Measurements from ENCODE around the gene NR1H2.

NR1H2 gene

DNA sequence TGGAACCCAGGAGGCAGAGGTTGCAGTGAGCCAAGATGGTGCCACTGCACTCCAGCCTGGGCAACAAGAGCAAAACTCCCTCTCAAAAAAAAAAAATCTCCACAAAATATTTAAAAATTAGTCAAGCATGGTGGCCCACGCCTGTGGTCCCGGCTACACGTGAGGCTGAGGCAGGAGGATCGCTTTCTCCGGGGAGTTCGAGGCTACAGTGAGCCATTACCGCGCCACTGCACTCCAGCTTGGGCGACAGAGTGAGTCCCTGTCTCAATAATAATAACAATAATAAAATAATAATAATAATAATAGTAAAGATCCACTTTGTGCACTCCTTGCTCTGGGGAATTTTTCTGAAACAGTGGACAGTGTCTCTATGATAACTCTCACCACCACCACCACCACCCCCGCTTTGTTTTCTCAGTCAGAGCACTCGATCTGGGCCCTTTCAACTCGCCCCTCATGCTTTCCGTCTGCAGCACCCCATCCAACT is 19.5 kb upstream of the NR1H2 start:
- Histone ChIP-seq H3K4me2 (ENCODE audit: low read length) (peak overlapping the region; percentile 100), H3K27me3 (ENCODE audit: low read depth, low read length) (no peaks in the 10 kb centered on the region), H4K20me1 (ENCODE audit: insufficient read depth, low read length) (no peaks in the 10 kb centered on the region), H3K9ac (ENCODE audit: low read length) (peak overlapping the region; percentile 100), H3K27ac (ENCODE audit: low read length) (peak overlapping the region; percentile 90), H3K36me3 (replicated peaks; ENCODE audit: low read depth, low read length) (peaks cover 8% of the 10 kb centered on the region), H3K79me2 (ENCODE audit: low read length) (no peaks in the 10 kb centered on the region), H3K4me3 (ENCODE audit: low read length) (peak overlapping the region; percentile 98), H3K4me1 (ENCODE audit: low read length) (peaks cover 57% of the 10 kb centered on the region), H3K9me3 (ENCODE audit: insufficient read depth, low read length) (no peaks in the 10 kb centered on the region), H2AFZ (ENCODE audit: low read depth, low read length) (no peak overlapping the region)
- TF ChIP-seq, protein P1, sequence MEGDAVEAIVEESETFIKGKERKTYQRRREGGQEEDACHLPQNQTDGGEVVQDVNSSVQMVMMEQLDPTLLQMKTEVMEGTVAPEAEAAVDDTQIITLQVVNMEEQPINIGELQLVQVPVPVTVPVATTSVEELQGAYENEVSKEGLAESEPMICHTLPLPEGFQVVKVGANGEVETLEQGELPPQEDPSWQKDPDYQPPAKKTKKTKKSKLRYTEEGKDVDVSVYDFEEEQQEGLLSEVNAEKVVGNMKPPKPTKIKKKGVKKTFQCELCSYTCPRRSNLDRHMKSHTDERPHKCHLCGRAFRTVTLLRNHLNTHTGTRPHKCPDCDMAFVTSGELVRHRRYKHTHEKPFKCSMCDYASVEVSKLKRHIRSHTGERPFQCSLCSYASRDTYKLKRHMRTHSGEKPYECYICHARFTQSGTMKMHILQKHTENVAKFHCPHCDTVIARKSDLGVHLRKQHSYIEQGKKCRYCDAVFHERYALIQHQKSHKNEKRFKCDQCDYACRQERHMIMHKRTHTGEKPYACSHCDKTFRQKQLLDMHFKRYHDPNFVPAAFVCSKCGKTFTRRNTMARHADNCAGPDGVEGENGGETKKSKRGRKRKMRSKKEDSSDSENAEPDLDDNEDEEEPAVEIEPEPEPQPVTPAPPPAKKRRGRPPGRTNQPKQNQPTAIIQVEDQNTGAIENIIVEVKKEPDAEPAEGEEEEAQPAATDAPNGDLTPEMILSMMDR (IDR thresholded peaks at IDR 0.05; ENCODE audit: low read depth, low read length) = no peak

DNA sequence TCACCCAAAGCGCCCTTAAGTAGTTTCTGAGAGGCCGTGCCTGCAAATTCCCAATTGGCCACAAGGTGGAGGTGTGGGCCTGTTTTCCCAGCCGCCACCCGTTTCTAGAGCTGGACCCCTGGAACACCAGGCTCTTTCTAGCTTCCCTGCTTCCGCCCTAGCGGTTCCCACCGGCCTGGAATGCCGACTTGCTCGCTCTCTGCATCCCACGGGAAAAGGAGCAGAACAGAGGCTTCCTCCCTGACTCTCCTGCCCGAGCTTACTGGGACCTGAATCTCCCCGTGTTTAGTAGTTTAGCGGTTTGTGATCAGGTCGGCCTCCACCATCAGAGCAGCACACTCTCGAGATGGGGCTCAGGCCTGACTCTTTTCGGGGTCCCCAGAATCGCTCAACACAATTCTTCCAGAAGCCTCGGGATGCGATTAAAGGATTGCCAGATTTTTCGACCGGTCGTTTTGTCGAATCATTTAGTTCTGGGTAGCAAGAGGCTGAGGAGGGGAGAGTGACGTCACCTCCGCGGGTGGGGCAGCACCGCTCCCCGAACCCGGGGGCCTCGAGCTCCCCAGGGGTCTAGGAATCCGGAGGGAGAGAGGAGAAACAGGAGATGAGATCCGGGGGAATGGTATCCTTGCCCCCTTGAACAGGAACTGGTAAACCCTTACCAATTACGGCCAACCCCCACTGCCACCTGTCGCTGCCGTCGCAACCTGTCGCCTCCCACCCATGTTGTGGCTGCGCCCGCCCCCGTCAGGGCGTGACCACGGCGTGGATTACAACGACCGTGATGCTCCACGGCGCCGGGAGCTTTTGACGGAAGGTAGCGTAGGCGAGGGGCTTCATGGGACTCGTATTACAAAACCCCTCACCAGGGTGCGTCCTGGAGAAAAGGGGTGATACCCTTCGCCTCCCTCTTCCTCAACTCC is 18.8 kb upstream of the NR1H2 start:
- peaks cover 50% of the 10 kb centered on the region for H3K4me1 ChIP-seq (ENCODE audit: low read length)
- peak overlapping the region; percentile 100 for H3K9ac ChIP-seq (ENCODE audit: low read length)

DNA sequence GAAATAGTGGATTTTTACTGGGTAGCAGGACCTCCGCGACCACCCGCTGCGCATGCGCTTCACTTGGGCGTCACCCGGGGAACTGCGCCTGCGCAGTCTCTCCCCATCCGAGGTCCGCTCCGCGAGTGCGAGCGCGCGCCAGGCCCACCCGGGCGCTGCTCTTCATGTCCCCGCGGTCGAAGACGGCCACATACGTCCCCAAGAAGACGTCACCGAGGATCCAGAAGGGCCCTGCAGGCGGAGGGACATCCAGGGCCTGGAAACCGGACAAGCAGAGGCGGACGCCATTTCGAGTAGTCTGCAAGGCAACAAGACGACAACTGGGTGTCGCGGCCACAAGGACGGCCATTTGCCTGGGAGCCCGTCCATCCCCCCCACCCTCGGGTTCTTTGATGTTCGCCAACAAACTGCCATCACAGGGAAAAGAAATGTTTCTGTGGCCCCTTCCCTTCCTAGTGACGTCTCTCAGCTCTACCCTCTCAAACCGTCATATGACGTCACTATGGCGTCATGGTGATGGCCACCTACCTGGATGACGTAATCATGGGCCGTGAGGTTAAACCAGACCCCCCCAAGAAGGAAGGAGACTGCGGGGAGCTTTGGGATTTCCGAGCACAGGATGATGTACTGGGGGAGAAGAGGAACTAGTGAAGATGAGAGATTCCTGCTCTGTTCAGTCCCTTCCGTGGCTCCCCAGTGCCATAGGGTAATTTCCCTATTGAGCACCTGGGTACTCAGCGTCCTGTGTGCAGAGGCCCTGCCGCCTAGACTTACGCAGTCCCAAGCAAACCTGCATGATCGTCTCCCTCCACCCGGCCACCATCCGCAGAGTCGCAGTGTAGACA is 17.6 kb upstream of the NR1H2 start:
- Histone ChIP-seq H3K36me3 (replicated peaks; ENCODE audit: low read depth, low read length) (peaks cover 8% of the 10 kb centered on the region), H2AFZ (ENCODE audit: low read depth, low read length) (no peak overlapping the region), H3K9me3 (ENCODE audit: insufficient read depth, low read length) (no peaks in the 10 kb centered on the region), H3K4me1 (ENCODE audit: low read length) (peaks cover 52% of the 10 kb centered on the region), H3K4me3 (ENCODE audit: low read length) (peak overlapping the region; percentile 98), H3K27me3 (ENCODE audit: low read depth, low read length) (no peaks in the 10 kb centered on the region), H3K9ac (ENCODE audit: low read length) (peak overlapping the region; percentile 100; the same call in 1 of the 2 replicates), H3K4me2 (ENCODE audit: low read length) (peak overlapping the region; percentile 100), H3K27ac (ENCODE audit: low read length) (peak overlapping the region; percentile 90), H3K79me2 (ENCODE audit: low read length) (no peaks in the 10 kb centered on the region), H4K20me1 (ENCODE audit: insufficient read depth, low read length) (no peaks in the 10 kb centered on the region)
- no peak for TF ChIP-seq EZH2phosphoT487 (IDR thresholded peaks at IDR 0.05; ENCODE audit: low read depth)
- TF ChIP-seq, protein P1 (IDR thresholded peaks at IDR 0.05; ENCODE audit: low read depth, low read length) = no peak

More for the DNA sequence above, 18.8 kb upstream of the NR1H2 start:
- Histone ChIP-seq H3K4me3 (ENCODE audit: low read length) (peak overlapping the region; percentile 98), H3K9me3 (ENCODE audit: insufficient read depth, low read length) (no peaks in the 10 kb centered on the region), H3K27me3 (ENCODE audit: low read depth, low read length) (no peaks in the 10 kb centered on the region), H4K20me1 (ENCODE audit: insufficient read depth, low read length) (no peaks in the 10 kb centered on the region), H3K4me2 (ENCODE audit: low read length) (peak overlapping the region; percentile 100), H3K79me2 (ENCODE audit: low read length) (no peaks in the 10 kb centered on the region), H3K27ac (ENCODE audit: low read length) (peak overlapping the region; percentile 90), H3K36me3 (replicated peaks; ENCODE audit: low read depth, low read length) (peaks cover 8% of the 10 kb centered on the region), H2AFZ (ENCODE audit: low read depth, low read length) (peak overlapping the region; percentile 97)
- TF ChIP-seq, protein P1 (IDR thresholded peaks at IDR 0.05; ENCODE audit: low read depth, low read length) = peak; percentile 80
- no peak for TF ChIP-seq EZH2phosphoT487 (IDR thresholded peaks at IDR 0.05; ENCODE audit: low read depth)
